Subcutaneous abdominal adipose tissue (tissue), 5 donors: ENCODE measurements around the gene HS1BP3.

Source experiments
- H3K27ac ChIP-seq: one replicate; pipeline ENCODE4 v1.7.0; 2013; ENCODE audit warnings: low read depth, mild to moderate bottlenecking, inconsistent platforms, low read length, moderate library complexity
- H3K27me3 ChIP-seq, 5 donors: one replicate each; pipeline ENCODE4 v1.7.0; 2013; ENCODE audit warnings: low read length in 5 of 5, inconsistent platforms in 1 of 5; ENCODE audit not compliant: control insufficient read depth in 5 of 5, insufficient read depth in 4 of 5
- H3K36me3 ChIP-seq, 5 donors: one replicate each; pipeline ENCODE4 v1.7.0; 2013; ENCODE audit warnings: low read length in 5 of 5; ENCODE audit not compliant: control insufficient read depth in 5 of 5, insufficient read depth in 5 of 5
- H3K4me1 ChIP-seq, 5 donors: one replicate each; pipeline ENCODE4 v1.7.0; 2013; ENCODE audit warnings: low read length in 5 of 5, mild to moderate bottlenecking in 3 of 5, moderate library complexity in 1 of 5; ENCODE audit not compliant: control insufficient read depth in 5 of 5, insufficient read depth in 5 of 5
- H3K4me3 ChIP-seq, 5 donors: one replicate each; pipeline ENCODE4 v1.7.0; 2013; ENCODE audit warnings: low read length in 5 of 5, low read depth in 1 of 5
- H3K9ac ChIP-seq, 5 donors: one replicate each; pipeline ENCODE4 v1.7.0; 2013; ENCODE audit warnings: low read length in 5 of 5, mild to moderate bottlenecking in 4 of 5, moderate library complexity in 3 of 5
- H3K9me3 ChIP-seq, 5 donors: one replicate each; pipeline ENCODE4 v1.7.0; 2013; ENCODE audit warnings: low read length in 5 of 5; ENCODE audit not compliant: control insufficient read depth in 5 of 5
- donor health status: healthy.
- donor health status: healthy.
- donor health status: healthy.
- donor health status: healthy.
- donor health status: healthy.

The HS1BP3 gene

DNA sequence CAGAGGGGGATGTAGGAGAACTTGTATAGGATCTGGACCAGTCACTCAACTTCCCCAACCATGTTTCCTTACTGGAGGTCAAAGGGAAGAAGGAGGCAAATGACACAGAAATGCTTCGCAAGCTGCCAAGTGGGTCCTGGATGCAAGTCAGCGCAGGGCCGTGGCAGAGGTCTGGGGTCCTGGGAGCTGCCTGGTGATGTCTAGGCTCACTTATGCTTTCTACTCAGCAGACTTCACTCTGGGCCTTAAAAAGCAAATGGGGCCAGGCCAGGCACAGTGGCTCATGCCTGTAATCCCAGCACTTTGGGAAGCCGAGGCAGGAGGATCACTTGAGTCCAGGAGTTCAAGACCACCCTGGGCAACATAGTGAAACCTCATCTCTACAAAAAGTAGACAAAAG is 19.9 kb downstream of the HS1BP3 start:
- Histone ChIP-seq H3K27me3 (no peaks in the 10 kb centered on the region), H3K9ac (no peak overlapping the region), H3K9me3 (no peaks in the 10 kb centered on the region), H3K27ac (no peak overlapping the region), H3K4me1 (peaks cover 19 to 50% (median 40%) of the 10 kb centered on the region in 5 donors), H3K36me3 (peaks cover 0 to 41% (median 20%) of the 10 kb centered on the region in 5 donors), H3K4me3 (no peak overlapping the region)

DNA sequence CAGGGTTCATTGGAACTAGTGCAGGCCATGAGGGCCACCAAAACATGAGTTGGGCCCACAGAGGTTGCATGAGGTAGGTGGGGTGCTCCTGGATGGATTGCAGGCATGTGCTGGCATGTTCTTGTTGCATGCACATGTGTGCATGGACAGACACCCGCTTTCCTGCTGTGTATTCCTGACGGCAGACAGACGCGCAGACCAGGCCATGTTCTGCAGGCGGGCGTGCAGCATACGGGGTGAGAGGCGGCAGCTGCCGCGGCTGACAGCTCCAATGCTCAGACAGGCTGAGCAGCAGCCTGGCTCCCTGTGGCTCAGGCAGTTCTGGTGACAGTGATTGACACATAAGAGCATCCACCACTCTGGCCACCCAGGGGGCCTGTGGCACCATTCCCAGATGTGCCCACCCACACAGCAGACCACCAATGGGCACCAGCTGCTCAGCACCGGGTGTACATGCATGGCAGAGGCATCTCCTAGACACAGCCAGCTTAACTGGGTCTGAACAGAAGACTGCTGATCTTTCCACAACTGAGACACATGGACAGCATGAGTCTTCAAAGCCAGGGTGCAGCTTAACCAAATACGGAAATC is 21.2 kb downstream of the HS1BP3 start:
- Histone ChIP-seq H3K4me1 (peaks cover 11 to 47% (median 34%) of the 10 kb centered on the region in 5 donors), H3K27me3 (no peaks in the 10 kb centered on the region), H3K9ac (no peak overlapping the region), H3K9me3 (no peaks in the 10 kb centered on the region), H3K27ac (no peak overlapping the region), H3K36me3 (peaks cover 0 to 44% (median 21%) of the 10 kb centered on the region in 5 donors), H3K4me3 (no peak overlapping the region)

DNA sequence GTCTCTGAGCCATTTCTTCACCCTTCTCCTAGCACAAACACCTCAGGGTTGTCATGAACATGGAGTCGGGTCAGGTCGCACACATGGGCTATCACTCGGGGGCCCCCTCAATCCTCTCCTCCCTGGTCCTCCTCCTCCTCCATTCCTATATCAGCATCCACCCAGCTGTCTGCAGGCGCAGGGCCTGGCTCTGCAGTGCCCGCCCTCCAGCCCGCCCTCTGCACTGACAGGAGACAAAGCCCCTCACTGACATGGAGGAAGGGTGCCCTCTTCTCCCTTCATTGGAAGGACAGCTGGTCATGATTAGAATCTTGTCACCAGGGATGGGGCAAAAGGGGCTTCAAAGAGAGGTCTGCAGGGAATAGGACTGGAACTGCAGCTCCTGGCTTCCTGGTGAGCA is 21.7 kb downstream of the HS1BP3 start:
- H3K36me3 ChIP-seq: peaks cover 0 to 49% (median 26%) of the 10 kb centered on the region in 5 donors
- no peaks in the 10 kb centered on the region for H3K27me3 ChIP-seq
- H3K4me1 ChIP-seq: peaks cover 6 to 47% (median 29%) of the 10 kb centered on the region in 5 donors
- H3K4me3 ChIP-seq: no peak overlapping the region
- no peak overlapping the region for H3K27ac ChIP-seq
- no peak overlapping the region for H3K9ac ChIP-seq
- no peaks in the 10 kb centered on the region for H3K9me3 ChIP-seq

DNA sequence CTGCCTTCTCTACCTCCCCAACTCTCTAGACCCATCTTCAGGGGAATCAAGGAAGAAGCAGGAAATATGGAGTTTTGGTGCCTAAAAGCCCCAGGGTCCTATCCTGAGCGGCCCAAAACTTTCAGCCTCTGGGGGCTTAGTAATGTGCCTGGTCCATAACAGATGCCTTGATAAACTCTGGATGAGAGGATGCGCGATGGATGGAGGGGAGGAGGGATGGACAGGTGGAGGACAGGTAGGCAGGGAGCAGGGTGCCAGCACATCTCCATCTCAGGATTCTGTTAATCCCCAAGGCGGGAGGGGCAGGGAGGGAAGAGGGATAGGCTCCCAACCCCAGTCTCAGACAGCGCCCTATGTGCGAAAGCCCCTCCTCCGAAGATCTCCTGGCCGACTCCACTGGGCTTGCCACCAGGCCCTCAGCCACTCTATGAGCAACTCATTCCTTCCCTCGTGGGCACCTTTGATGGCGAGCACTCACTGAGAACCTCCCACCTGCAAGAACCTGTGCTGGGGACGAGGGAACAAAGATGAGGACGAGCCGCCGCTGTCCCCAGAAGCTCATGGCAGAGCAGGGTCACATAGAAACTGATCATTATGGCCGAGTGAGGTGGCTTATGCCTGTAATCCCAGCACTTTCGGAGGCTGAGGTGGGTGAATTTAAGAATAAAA is 23.1 kb downstream of the HS1BP3 start:
- Histone ChIP-seq H3K9ac (peak overlapping the region in 1 of 5 donors; percentile 22), H3K27me3 (no peaks in the 10 kb centered on the region), H3K27ac (no peak overlapping the region), H3K36me3 (peaks cover 0 to 59% (median 35%) of the 10 kb centered on the region in 5 donors), H3K4me3 (no peak overlapping the region), H3K9me3 (no peaks in the 10 kb centered on the region), H3K4me1 (peaks cover 6 to 49% (median 22%) of the 10 kb centered on the region in 5 donors)

DNA sequence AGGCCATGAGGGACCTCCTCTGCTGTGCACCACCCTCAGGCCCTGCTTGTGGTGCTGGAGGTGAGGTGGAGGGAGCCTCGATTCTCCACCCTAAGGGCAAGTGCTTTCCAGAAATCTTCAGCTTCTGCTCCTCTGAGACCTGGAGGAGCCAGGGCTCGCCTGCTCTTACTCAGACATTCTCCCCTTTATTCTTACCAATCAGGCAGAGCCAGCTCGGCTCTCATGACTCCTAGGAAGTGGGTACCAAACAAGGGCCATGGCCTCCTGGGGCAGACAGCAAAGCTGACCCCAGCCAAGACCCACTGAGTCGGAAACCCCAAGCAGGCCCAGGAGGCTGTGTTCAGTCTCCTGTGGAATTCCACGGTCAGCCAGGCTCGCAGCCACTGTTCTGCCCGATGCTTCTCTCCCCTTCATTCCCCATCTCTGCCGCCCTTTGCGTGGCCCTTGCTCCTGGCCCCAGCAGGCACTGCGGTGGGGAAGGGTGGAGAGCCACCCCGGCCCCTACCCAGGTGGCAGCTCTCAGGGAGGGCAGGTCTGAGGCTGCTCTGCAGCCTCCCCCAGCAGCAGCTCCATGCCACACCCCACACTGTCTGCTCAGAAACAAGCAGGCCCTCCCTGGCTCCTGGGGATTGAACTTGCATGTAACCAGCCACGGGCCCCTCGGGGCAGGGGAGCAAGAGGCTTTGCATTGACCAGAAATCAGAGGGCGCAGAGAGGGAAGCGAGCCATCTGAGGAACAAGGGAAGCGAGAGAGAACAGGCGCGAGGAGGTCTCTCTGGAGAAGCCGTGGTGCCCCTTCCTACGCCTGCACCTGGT is 24.0 kb downstream of the HS1BP3 start:
- H3K9ac ChIP-seq: peak overlapping the region in 2 of 5 donors; percentile 22 to 63

DNA sequence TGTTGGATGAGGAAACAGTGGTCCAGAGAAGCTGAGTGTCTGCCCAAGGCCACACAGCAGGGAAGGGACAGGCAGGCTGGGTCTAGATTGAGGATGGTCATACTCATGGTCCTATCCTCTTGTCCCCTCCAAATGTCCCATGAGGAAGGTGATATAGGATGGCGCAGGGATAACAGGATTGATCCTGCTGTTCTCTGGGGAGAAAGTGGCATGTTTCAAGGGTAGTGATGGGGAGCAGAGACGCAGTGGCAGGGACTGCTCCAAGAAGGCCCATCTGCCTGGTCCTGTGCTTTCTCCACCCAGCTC is 24.6 kb downstream of the HS1BP3 start:
- no peak overlapping the region for H3K4me3 ChIP-seq
- peaks cover 0 to 63% (median 47%) of the 10 kb centered on the region in 5 donors for H3K36me3 ChIP-seq
- peak overlapping the region in 1 of 5 donors; percentile 63 for H3K9ac ChIP-seq
- H3K27ac ChIP-seq: peak overlapping the region; percentile 87
- H3K27me3 ChIP-seq: no peaks in the 10 kb centered on the region
- H3K4me1 ChIP-seq: peaks cover 6 to 48% (median 22%) of the 10 kb centered on the region in 5 donors
- H3K9me3 ChIP-seq: no peaks in the 10 kb centered on the region

More for the DNA sequence above, 24.0 kb downstream of the HS1BP3 start:
- Histone ChIP-seq H3K4me1 (peaks cover 6 to 49% (median 22%) of the 10 kb centered on the region in 5 donors), H3K36me3 (peaks cover 0 to 59% (median 42%) of the 10 kb centered on the region in 5 donors), H3K4me3 (no peak overlapping the region), H3K27ac (peak overlapping the region; percentile 87), H3K27me3 (no peaks in the 10 kb centered on the region), H3K9me3 (no peaks in the 10 kb centered on the region)

DNA sequence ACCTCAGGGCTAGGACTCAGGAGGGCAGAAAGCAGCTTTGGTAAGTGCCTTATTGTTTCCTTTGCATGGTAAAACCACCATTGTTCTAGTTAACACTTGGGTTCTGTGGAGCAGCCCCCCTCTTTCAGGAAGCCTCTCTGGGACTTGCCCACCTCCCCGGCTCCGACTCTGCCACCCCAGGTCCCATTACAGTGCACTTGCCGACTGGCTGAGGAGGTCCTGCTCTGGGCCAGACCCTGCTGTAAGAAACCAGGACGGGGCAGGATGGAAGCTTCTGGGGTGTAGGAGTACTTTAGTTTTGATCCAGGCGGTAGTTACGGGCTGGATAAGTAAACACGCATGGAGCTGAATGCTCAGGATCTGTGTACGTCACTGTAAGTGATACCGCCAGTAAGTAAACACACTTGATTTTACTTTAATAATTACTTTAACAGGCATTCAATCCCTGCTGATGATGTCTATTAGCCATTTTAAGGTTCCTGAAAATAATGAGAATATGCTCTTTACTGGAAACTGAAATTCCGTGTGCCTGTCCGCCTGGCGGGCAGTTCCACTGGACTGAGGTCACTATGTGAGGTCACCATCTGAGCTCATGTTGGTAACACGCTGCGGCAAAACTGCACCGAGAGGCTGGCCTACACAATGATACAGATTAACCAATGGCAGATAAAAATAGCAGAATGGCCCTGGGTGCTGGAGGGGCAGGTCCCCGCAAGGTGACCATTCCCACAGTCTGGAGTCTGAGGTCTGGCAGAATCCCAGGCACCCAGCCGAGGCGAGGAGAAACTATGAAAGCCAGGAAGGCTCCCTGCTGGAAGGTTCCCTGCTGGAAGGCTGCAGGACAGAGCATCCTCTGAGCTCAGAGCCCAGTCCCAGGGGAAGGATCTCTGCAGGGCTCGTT is 25.2 kb downstream of the HS1BP3 start:
- H3K4me3 ChIP-seq: peak overlapping the region in 1 of 5 donors; percentile 8
- H3K27me3 ChIP-seq: no peaks in the 10 kb centered on the region
- H3K4me1 ChIP-seq: peaks cover 6 to 48% (median 22%) of the 10 kb centered on the region in 5 donors
- H3K9me3 ChIP-seq: no peaks in the 10 kb centered on the region
- peaks cover 0 to 64% (median 52%) of the 10 kb centered on the region in 5 donors for H3K36me3 ChIP-seq
- peak overlapping the region in 1 of 5 donors; percentile 76 for H3K9ac ChIP-seq
- H3K27ac ChIP-seq: peak overlapping the region; percentile 87

DNA sequence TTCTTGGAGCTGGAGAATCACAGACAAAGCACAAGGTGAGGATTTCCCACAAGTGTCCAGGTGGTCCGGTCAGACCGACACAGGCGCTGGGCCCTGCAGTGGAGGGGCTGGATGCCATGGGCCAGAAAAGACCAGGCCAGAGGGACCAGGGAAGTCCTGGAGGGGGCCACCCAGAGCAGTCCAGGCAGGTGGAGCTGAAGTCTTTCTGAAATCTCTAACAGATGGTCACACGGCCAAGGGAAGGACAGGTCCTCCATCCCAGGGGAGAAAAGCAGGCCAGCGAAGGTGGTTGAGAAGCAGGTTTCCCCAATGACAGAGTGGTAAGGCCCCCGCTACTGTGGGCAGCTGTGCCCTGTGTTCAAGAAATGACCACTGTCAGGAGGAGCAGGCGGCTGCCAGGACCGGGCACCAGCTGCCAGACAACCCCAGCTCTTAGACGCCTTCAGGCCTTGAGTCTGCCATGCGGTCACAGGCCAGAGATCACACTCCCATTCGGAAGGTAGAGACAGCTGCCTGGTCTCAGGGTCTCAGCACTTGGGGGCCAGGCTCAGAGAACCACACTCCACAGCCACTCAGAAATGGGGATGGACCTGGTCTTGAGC is 25.9 kb downstream of the HS1BP3 start:
- Histone ChIP-seq H3K9ac (peak overlapping the region in 1 of 5 donors; percentile 76), H3K4me3 (peak overlapping the region in 1 of 5 donors; percentile 8), H3K27ac (peak overlapping the region; percentile 87), H3K36me3 (peaks cover 0 to 70% (median 57%) of the 10 kb centered on the region in 5 donors), H3K27me3 (no peaks in the 10 kb centered on the region), H3K9me3 (no peaks in the 10 kb centered on the region), H3K4me1 (peaks cover 6 to 54% (median 22%) of the 10 kb centered on the region in 5 donors)
